Panc1 (cell line): ENCODE results near the gene ANTXR1. TPM values are rescaled to one million over a fixed set of nuclear protein-coding genes. Genes with fewer than 3 reads are reported as not detected.

ENCODE experiments used
- ATAC-seq: fragments of 200-7000 bp; cut with Tn5 transposase; 2 replicates; pipeline ENCODE4 v1.9.1; 2020; ENCODE audit warnings: mild to moderate bottlenecking, moderate library complexity
- BruUV-seq: library from RNA; stranded (reverse); fragments of 400-500 nt; replicated peaks from 2 replicates; lab custom pipeline; 2021; lab: Mats Ljungman, UMichigan
- CTCF ChIA-PET: fragments of 300-600 bp; sonication (Branson Sonifier 250); formaldehyde crosslinking; loops from one replicate; lab custom pipeline; 2022; ENCODE audit warnings: antibody characterized with exemption; lab: Charles Lee
- POLR2A ChIA-PET: fragments of 300-600 bp; sonication (Branson Sonifier 250); formaldehyde crosslinking; loops from one replicate; lab custom pipeline; 2022; ENCODE audit warnings: antibody characterized with exemption; lab: Charles Lee
- DNase-seq: peaks from one replicate; pipeline ENCODE4 v3.0.0-alpha.2; 2010; ENCODE audit warnings: low read depth, low spot score
- H3K27ac ChIP-seq: 2 replicates; pipeline ENCODE4 v1.5.1; 2011; ENCODE audit warnings: mild to moderate bottlenecking, low read length, inconsistent platforms
- H3K27me3 ChIP-seq: fragments of 200-500 bp; sonication (Bioruptor generic); 2 replicates; pipeline ENCODE4 v1.6.0; 2014; ENCODE audit warnings: low read length, inconsistent platforms; ENCODE audit not compliant: control insufficient read depth, insufficient read depth
- H3K36me3 ChIP-seq: fragments of 200-500 bp; sonication (Bioruptor generic); 2 replicates; pipeline ENCODE4 v1.5.1; 2014; ENCODE audit warnings: inconsistent platforms, mild to moderate bottlenecking, low read length, moderate library complexity; ENCODE audit not compliant: control insufficient read depth, insufficient read depth
- H3K4me1 ChIP-seq: 2 replicates; pipeline ENCODE4 v1.5.1; 2011; ENCODE audit warnings: inconsistent platforms, mild to moderate bottlenecking, low read length, moderate library complexity; ENCODE audit not compliant: control insufficient read depth, insufficient read depth
- H3K4me3 ChIP-seq, 2 experiments: 2 replicates each; pipeline ENCODE4 v1.5.1; 2011 to 2012; ENCODE audit warnings: low read depth in 2 of 2, low read length in 2 of 2, mild to moderate bottlenecking in 2 of 2, inconsistent platforms in 1 of 2, moderate library complexity in 1 of 2
- H3K9me3 ChIP-seq: fragments of 200-500 bp; sonication (Bioruptor generic); 2 replicates; pipeline ENCODE4 v1.5.1; 2014; ENCODE audit warnings: low read depth, mild to moderate bottlenecking, inconsistent platforms, low read length, moderate library complexity; ENCODE audit not compliant: control insufficient read depth, insufficient read depth
- POLR2AphosphoS5 ChIP-seq: IDR thresholded peaks from 2 replicates; pipeline ENCODE4 v1.6.1; 2012; ENCODE audit warnings: mild to moderate bottlenecking, low read depth, low read length, moderate library complexity
- SIN3A ChIP-seq: IDR thresholded peaks from 2 replicates; pipeline ENCODE4 v1.6.1; 2012; ENCODE audit warnings: low read depth, mild to moderate bottlenecking, low read length, moderate library complexity, borderline replicate concordance; ENCODE audit not compliant: insufficient read depth
- TCF7L2 ChIP-seq: IDR thresholded peaks from 2 replicates; pipeline ENCODE4 v1.6.1; 2011; ENCODE audit warnings: mild to moderate bottlenecking, low read depth, low read length, inconsistent platforms
- in situ Hi-C: cut with HindIII; loops from 2 replicates; pipeline ENCODE4 v1.10.0; 2016; ENCODE audit warnings: low sequenced_read_pairs, low pct_unique_long_range_greater_than_20kb
- intact Hi-C: fragments of 100-400 bp; cut with micrococcal nuclease; formaldehyde crosslinking; loops from one replicate; pipeline ENCODE4 v1.10.0; 2022; ENCODE audit not compliant: unreplicated experiment
- total RNA-seq: library from RNA; stranded (reverse); gene quantifications from one replicate; pipeline ENCODE4 v1.2.1, GENCODE V29; 2021; ENCODE audit not compliant: unreplicated experiment
- TF ChIP-seq, protein P1 (sequence below): fragments of 450-650 bp; IDR thresholded peaks from 2 replicates; pipeline ENCODE4 v1.5.1; 2017; ENCODE audit warnings: mild to moderate bottlenecking
- TF ChIP-seq, protein P2 (sequence below), 2 experiments: IDR thresholded peaks; 2 replicates each; pipeline ENCODE4 v1.6.1; 2011 to 2012; ENCODE audit warnings: low read depth in 2 of 2, control low read depth in 1 of 2, low read length in 1 of 2, mild to moderate bottlenecking in 1 of 2, moderate library complexity in 1 of 2; ENCODE audit not compliant: insufficient read depth in 1 of 2

ANTXR1 gene
- total RNA-seq, 1 experiment from 2014 or later = 132 TPM

DNA sequence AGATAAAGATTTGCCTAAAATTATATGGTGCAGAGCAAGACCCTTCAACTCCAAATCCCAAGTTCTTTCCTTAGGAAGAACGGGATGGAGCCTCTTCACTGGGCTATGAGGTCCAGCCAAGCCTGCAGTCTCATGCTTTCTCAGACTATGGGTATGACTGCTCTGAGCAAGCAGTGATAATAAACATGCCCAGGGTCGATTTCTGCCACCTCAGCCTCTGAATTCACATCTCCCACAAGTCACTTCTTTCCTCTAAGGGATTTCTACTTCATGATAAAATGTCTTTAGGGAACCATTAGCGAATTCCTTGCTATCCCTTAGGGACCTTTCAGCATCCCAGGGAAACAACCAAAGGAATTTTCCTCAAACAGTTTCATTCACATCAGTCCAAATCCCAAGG lies 279.3 kb downstream of the ANTXR1 start:
- H3K27ac ChIP-seq = peak overlapping the region; percentile 3; the same call in 1 of the 2 replicates
- H3K4me1 ChIP-seq = no peaks in the 10 kb centered on the region
- intact Hi-C loops (no loop called here), in situ Hi-C loops (no loop called here)
- H3K36me3 ChIP-seq = no peaks in the 10 kb centered on the region
- DNase-seq (no peak), ATAC-seq (no peak)
- H3K4me3 ChIP-seq = no peak overlapping the region
- POLR2A ChIA-PET = no interaction called here
- BruUV-seq = no TSS peak
- H3K9me3 ChIP-seq = no peaks in the 10 kb centered on the region
- TF ChIP-seq, protein P1, sequence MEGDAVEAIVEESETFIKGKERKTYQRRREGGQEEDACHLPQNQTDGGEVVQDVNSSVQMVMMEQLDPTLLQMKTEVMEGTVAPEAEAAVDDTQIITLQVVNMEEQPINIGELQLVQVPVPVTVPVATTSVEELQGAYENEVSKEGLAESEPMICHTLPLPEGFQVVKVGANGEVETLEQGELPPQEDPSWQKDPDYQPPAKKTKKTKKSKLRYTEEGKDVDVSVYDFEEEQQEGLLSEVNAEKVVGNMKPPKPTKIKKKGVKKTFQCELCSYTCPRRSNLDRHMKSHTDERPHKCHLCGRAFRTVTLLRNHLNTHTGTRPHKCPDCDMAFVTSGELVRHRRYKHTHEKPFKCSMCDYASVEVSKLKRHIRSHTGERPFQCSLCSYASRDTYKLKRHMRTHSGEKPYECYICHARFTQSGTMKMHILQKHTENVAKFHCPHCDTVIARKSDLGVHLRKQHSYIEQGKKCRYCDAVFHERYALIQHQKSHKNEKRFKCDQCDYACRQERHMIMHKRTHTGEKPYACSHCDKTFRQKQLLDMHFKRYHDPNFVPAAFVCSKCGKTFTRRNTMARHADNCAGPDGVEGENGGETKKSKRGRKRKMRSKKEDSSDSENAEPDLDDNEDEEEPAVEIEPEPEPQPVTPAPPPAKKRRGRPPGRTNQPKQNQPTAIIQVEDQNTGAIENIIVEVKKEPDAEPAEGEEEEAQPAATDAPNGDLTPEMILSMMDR = no peak
- TF ChIP-seq TCF7L2 (no peak), POLR2AphosphoS5 (no peak), SIN3A (no peak)
- TF ChIP-seq, protein P2, sequence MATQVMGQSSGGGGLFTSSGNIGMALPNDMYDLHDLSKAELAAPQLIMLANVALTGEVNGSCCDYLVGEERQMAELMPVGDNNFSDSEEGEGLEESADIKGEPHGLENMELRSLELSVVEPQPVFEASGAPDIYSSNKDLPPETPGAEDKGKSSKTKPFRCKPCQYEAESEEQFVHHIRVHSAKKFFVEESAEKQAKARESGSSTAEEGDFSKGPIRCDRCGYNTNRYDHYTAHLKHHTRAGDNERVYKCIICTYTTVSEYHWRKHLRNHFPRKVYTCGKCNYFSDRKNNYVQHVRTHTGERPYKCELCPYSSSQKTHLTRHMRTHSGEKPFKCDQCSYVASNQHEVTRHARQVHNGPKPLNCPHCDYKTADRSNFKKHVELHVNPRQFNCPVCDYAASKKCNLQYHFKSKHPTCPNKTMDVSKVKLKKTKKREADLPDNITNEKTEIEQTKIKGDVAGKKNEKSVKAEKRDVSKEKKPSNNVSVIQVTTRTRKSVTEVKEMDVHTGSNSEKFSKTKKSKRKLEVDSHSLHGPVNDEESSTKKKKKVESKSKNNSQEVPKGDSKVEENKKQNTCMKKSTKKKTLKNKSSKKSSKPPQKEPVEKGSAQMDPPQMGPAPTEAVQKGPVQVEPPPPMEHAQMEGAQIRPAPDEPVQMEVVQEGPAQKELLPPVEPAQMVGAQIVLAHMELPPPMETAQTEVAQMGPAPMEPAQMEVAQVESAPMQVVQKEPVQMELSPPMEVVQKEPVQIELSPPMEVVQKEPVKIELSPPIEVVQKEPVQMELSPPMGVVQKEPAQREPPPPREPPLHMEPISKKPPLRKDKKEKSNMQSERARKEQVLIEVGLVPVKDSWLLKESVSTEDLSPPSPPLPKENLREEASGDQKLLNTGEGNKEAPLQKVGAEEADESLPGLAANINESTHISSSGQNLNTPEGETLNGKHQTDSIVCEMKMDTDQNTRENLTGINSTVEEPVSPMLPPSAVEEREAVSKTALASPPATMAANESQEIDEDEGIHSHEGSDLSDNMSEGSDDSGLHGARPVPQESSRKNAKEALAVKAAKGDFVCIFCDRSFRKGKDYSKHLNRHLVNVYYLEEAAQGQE (IDR thresholded peaks at IDR 0.05; ENCODE audit: insufficient read depth in 1 of 2, low read depth in 2 of 2, low read length in 1 of 2) = no peak
- CTCF ChIA-PET = no interaction called here
- no peaks in the 10 kb centered on the region for H3K27me3 ChIP-seq

DNA sequence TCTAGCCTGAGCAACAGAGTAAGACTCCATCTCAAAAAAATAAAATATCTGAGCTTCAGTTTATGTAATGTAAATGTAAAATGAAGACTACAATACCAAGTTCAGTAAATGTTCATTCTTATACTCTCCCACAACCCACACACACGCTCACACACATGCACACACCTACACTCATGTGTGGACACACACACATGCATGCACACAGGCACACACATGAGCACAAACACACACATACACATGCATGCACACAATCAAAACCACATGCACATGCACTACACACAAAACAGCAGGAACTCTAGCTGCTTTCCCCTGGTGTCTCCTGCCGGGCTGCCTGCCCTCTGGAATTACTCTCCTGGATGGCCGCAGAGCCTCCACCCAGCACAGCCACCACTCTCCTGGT lies 283.4 kb downstream of the ANTXR1 start:
- H3K27ac ChIP-seq = no peak overlapping the region
- no peak overlapping the region for H3K4me3 ChIP-seq
- intact Hi-C loops (no loop called here), in situ Hi-C loops (no loop called here)
- no peak for TF ChIP-seq SIN3A
- TF ChIP-seq, protein P1 = no peak
- TF ChIP-seq TCF7L2 = no peak
- TF ChIP-seq POLR2AphosphoS5 = no peak
- TF ChIP-seq, protein P2 (IDR thresholded peaks at IDR 0.05; ENCODE audit: insufficient read depth in 1 of 2, low read depth in 2 of 2, low read length in 1 of 2) = no peak
- POLR2A ChIA-PET = no interaction called here
- H3K9me3 ChIP-seq = no peaks in the 10 kb centered on the region
- DNase-seq = no peak
- H3K36me3 ChIP-seq = no peaks in the 10 kb centered on the region
- CTCF ChIA-PET = no interaction called here
- peaks cover 4% of the 10 kb centered on the region; the same call in 1 of the 2 replicates for H3K4me1 ChIP-seq
- H3K27me3 ChIP-seq = no peaks in the 10 kb centered on the region
- ATAC-seq = no peak
- BruUV-seq = no TSS peak
